Kasumi-1 (cell line): ENCODE results near the gene POLR3F.
"Not testable (repeated sequence)": the region's sequence is repeated elsewhere in the genome, so short reads cannot be mapped to it uniquely, and the experiment has no call there.

Experiments
- DNase-seq, 2 experiments: peaks; one replicate each; lab custom pipeline; 2025; lab: John Stamatoyannopoulos, UW

POLR3F gene

GRCh38 chr20:18504479-18505060 is 37.4 kb downstream of the POLR3F start:
- DNase-seq, result no peak

- DNase-seq, result no peak
These were observed 39.6 kb downstream of the POLR3F start for GRCh38 chr20:18506744-18507143.

- peak; percentile 95 to 97 for DNase-seq
These were observed 40.3 kb downstream of the POLR3F start, which contains the start of gene SEC23B for GRCh38 chr20:18507218-18508191. SEC23B (plus strand) TSS chr20:18507940; CDS start chr20:18510836, 2,896 bp downstream.

- peak; percentile 2 to 10 for DNase-seq
These were observed 44.4 kb downstream of the POLR3F start for GRCh38 chr20:18511571-18511970.

- DNase-seq, result no peak
These were observed 46.0 kb downstream of the POLR3F start for GRCh38 chr20:18513208-18513607.

- DNase-seq, result no peak
These were observed 46.9 kb downstream of the POLR3F start for GRCh38 chr20:18514127-18514526.

GRCh38 chr20:18515973-18516372 is 48.8 kb downstream of the POLR3F start:
- DNase-seq, result no peak

- DNase-seq, result not testable (repeated sequence)
These were observed 54.9 kb downstream of the POLR3F start for GRCh38 chr20:18522066-18522465.

- no peak for DNase-seq
These were observed 55.9 kb downstream of the POLR3F start for GRCh38 chr20:18523066-18523465.

GRCh38 chr20:18524646-18525045 is 57.5 kb downstream of the POLR3F start:
- no peak for DNase-seq

- not testable (repeated sequence) for DNase-seq
These were observed 59.6 kb downstream of the POLR3F start for GRCh38 chr20:18526761-18527160.

GRCh38 chr20:18527339-18527738 is 60.1 kb downstream of the POLR3F start:
- no peak for DNase-seq

- DNase-seq, result no peak
These were observed 60.6 kb downstream of the POLR3F start for GRCh38 chr20:18527836-18528235.

GRCh38 chr20:18529041-18529440 is 61.9 kb downstream of the POLR3F start:
- DNase-seq, result no peak

- no peak for DNase-seq
These were observed 65.4 kb downstream of the POLR3F start for GRCh38 chr20:18532626-18533025.

- no peak for DNase-seq
These were observed 66.3 kb downstream of the POLR3F start for GRCh38 chr20:18533491-18533890.

GRCh38 chr20:18533978-18534644 is 66.9 kb downstream of the POLR3F start:
- DNase-seq, result no peak
